Breast epithelium (tissue), 4 donors: Measurements from ENCODE around the gene RDH13. TPM values are rescaled to one million over a fixed set of nuclear protein-coding genes. Genes with fewer than 3 reads are reported as not detected.

ENCODE experiments used
- DNase-seq, 2 donors: peaks; one replicate each; pipeline ENCODE4 v3.0.0-alpha.2; 2019; ENCODE audit warnings: low spot score in 2 of 2
- H3K27ac ChIP-seq, 2 donors: fragments of 200-600 bp; sonication (generic) in 1 of 2; one replicate each; pipeline ENCODE4 v1.5.1; 2016 to 2019; ENCODE audit warnings: mild to moderate bottlenecking in 1 of 2
- H3K27me3 ChIP-seq, 2 donors: fragments of 200-600 bp; sonication (generic) in 1 of 2; one replicate each; pipeline versions ENCODE4 v1.5.1 to v1.6.0; 2017 to 2019; ENCODE audit warnings: control low read depth in 1 of 2, mild to moderate bottlenecking in 1 of 2
- H3K36me3 ChIP-seq: fragments of 200-600 bp; one replicate; pipeline ENCODE4 v1.5.1; 2019
- H3K4me1 ChIP-seq, 2 donors: fragments of 200-600 bp; sonication (generic); one replicate each; pipeline ENCODE4 v1.5.1; 2016 to 2019; ENCODE audit warnings: control low read depth in 1 of 2
- H3K4me3 ChIP-seq, 3 donors: fragments of 200-600 bp; sonication (generic); 1 replicate in 2 of 3; 2 replicates in 1 of 3; pipeline ENCODE4 v1.5.1; 2016 to 2019; ENCODE audit warnings: mild to moderate bottlenecking in 3 of 3, moderate library complexity in 2 of 3
- H3K9me3 ChIP-seq, 2 donors: fragments of 200-600 bp; sonication (generic) in 1 of 2; one replicate each; pipeline ENCODE4 v1.5.1; 2016 to 2019; ENCODE audit warnings: control low read depth in 1 of 2
- POLR2A ChIP-seq: fragments of 450-650 bp; IDR thresholded peaks from one replicate; pipeline ENCODE4 v1.6.1; 2016; ENCODE audit warnings: antibody characterized with exemption, mild to moderate bottlenecking, moderate library complexity
- POLR2AphosphoS5 ChIP-seq, 3 donors: sonication (generic); formaldehyde crosslinking; IDR thresholded peaks; one replicate each; pipeline ENCODE4 v1.6.1; 2017; ENCODE audit warnings: antibody characterized with exemption in 3 of 3
- intact Hi-C: fragments of 100-400 bp; cut with DNase I; formaldehyde crosslinking; loops from one replicate; pipeline ENCODE4 v1.15.1; 2023; ENCODE audit warnings: low total_unique reads
- total RNA-seq, 3 donors: library from RNA; depleted of rRNA; stranded (reverse); fragments of >200 nt; gene quantifications; one replicate each; pipeline ENCODE4 v1.1.0, GENCODE V29; 2016
- TF ChIP-seq, protein P1 (sequence below), 3 donors: fragments of 450-650 bp; IDR thresholded peaks; one replicate each; pipeline ENCODE4 v1.5.1; 2016 to 2017; ENCODE audit warnings: antibody characterized with exemption in 3 of 3, mild to moderate bottlenecking in 3 of 3, moderate library complexity in 3 of 3

Gene RDH13
- total RNA-seq, 3 donors from 2014 or later = 11.4 to 33.4 (median 22.3) TPM

DNA sequence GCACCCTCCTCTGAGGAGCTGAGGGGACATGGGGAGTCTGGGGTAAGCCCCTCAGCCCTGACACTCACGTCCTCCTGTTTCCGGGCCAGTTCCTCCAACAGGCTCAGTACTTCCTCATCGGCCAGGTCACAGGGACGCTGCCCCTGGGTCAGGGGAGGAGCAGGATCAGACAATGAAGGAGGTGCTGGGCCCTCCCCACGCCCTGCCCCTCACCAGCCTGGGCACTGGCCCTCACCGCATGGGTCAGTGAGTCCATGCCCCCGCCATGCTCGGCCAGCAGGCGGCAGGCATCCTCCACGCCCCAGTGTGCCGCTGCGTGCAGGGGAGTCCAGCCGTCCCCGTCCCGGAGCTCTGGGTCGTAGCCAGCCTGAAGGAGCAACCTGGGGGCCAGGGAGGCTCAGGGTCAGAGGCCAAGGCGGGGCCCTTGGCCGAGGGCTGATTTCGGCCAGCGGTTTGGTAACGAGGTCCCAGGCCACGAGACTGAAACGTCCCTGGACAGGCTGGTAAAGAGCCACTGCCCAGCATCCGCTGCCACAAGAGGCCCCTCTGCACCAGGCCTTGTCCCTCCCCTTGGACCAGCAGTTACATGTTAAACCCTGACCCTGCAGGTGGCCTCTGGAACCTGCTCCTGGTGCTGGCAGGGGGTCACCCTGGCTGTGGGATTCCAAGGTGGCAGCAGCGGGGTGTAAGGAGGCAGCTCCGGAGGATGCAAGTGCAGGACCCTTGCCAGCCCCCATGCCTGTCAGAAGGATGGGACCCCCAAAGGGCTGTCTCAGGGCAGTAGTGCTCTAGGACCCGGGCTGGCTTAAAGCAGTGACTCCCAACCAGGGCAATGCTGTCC is 36.0 kb upstream of the RDH13 start:
- Histone ChIP-seq H3K27ac (peak overlapping the region; percentile 4 to 30), H3K9me3 (peaks cover 4 to 6% of the 10 kb centered on the region in 2 donors), H3K36me3 (no peaks in the 10 kb centered on the region), H3K4me1 (no peaks in the 10 kb centered on the region), H3K4me3 (no peak overlapping the region), H3K27me3 (no peaks in the 10 kb centered on the region)
- DNase-seq = no peak
- intact Hi-C loops = no loop called here
- TF ChIP-seq POLR2AphosphoS5 (IDR thresholded peaks at IDR 0.05) (no peak), POLR2A (no peak)
- TF ChIP-seq, protein P1, sequence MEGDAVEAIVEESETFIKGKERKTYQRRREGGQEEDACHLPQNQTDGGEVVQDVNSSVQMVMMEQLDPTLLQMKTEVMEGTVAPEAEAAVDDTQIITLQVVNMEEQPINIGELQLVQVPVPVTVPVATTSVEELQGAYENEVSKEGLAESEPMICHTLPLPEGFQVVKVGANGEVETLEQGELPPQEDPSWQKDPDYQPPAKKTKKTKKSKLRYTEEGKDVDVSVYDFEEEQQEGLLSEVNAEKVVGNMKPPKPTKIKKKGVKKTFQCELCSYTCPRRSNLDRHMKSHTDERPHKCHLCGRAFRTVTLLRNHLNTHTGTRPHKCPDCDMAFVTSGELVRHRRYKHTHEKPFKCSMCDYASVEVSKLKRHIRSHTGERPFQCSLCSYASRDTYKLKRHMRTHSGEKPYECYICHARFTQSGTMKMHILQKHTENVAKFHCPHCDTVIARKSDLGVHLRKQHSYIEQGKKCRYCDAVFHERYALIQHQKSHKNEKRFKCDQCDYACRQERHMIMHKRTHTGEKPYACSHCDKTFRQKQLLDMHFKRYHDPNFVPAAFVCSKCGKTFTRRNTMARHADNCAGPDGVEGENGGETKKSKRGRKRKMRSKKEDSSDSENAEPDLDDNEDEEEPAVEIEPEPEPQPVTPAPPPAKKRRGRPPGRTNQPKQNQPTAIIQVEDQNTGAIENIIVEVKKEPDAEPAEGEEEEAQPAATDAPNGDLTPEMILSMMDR (IDR thresholded peaks at IDR 0.05) = no peak

GRCh38 chr19:55097864-55098715 is 35.1 kb upstream of the RDH13 start:
- no peaks in the 10 kb centered on the region for H3K27me3 ChIP-seq
- H3K4me1 ChIP-seq = no peaks in the 10 kb centered on the region
- H3K27ac ChIP-seq = no peak overlapping the region
- intact Hi-C loops = no loop called here
- H3K36me3 ChIP-seq = no peaks in the 10 kb centered on the region
- DNase-seq = no peak
- no peak overlapping the region for H3K4me3 ChIP-seq
- TF ChIP-seq, protein P1 (IDR thresholded peaks at IDR 0.05) = no peak
- TF ChIP-seq POLR2A (no peak), POLR2AphosphoS5 (IDR thresholded peaks at IDR 0.05) (no peak)
- peaks cover 1 to 2% of the 10 kb centered on the region in 2 donors for H3K9me3 ChIP-seq

GRCh38 chr19:55096061-55096701 is 33.2 kb upstream of the RDH13 start:
- Histone ChIP-seq H3K4me3 (no peak overlapping the region), H3K4me1 (no peaks in the 10 kb centered on the region), H3K27ac (no peak overlapping the region), H3K36me3 (peaks cover 4% of the 10 kb centered on the region), H3K9me3 (no peaks in the 10 kb centered on the region), H3K27me3 (no peaks in the 10 kb centered on the region)
- DNase-seq = no peak
- intact Hi-C loops = no loop called here
- TF ChIP-seq, protein P1 (IDR thresholded peaks at IDR 0.05) = no peak
- TF ChIP-seq POLR2A (no peak), POLR2AphosphoS5 (IDR thresholded peaks at IDR 0.05) (no peak)

- Histone ChIP-seq H3K27ac (no peak overlapping the region), H3K27me3 (no peaks in the 10 kb centered on the region), H3K36me3 (peaks cover 6% of the 10 kb centered on the region), H3K9me3 (no peaks in the 10 kb centered on the region), H3K4me3 (no peak overlapping the region), H3K4me1 (no peaks in the 10 kb centered on the region)
- intact Hi-C loops = no loop called here
- no peak for DNase-seq
- TF ChIP-seq POLR2A = no peak
- no peak for TF ChIP-seq POLR2AphosphoS5 (IDR thresholded peaks at IDR 0.05)
- TF ChIP-seq, protein P1 (IDR thresholded peaks at IDR 0.05) = no peak
Measured at GRCh38 chr19:55095260-55096060, 32.5 kb upstream of the RDH13 start.
